MM.1S (cell line): ENCODE measurements around the gene AMBRA1.

Source experiments
- CTCF ChIP-seq: fragments of 300-600 bp; sonication (generic); IDR thresholded peaks from 2 replicates; pipeline ENCODE4 v1.5.1; 2016; ENCODE audit warnings: antibody characterized with exemption, low read length, mixed read lengths
- EZH2 ChIP-seq: fragments of 300-600 bp; sonication (generic); optimal IDR thresholded peaks from 2 replicates; pipeline ENCODE3; 2017; ENCODE audit warnings: low read depth, mild to moderate bottlenecking, antibody characterized with exemption, low read length, mixed read lengths
- EZH2phosphoT487 ChIP-seq: fragments of 300-600 bp; sonication (generic); IDR thresholded peaks from 2 replicates; pipeline ENCODE4 v1.6.1; 2018; ENCODE audit warnings: antibody characterized with exemption, low read length

DNA sequence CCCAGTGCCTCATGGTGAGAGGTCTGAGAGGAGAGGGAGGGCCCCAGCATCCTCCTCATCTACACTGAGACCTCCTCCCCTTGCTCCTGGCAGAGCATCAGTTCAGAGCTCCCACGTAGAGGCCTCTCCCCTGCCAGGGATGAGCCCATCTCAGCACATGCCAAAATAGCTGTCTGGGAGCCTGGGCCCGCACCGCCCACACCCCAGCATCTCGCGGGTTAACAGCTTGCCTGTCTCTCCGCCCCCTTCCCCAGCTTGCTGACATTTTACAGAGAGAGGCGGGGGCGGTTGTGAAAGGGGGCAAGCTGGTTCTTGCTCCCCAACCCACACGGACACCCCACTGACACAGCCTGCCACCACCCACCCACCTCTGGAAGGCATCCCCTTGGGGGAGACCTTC is 240.1 kb downstream of the AMBRA1 start:
- TF ChIP-seq EZH2phosphoT487, result no peak
- no peak for TF ChIP-seq CTCF
- TF ChIP-seq EZH2, result no peak
